KMS-11 (cell line): ENCODE results near the gene KRT86.

Experiments used
- H2AFZ ChIP-seq: fragments of 200-600 bp; sonication (generic); 2 replicates; pipeline ENCODE4 v1.6.1; 2016; ENCODE audit warnings: antibody characterized with exemption, mixed run types, low read depth
- H3K27ac ChIP-seq: fragments of 200-600 bp; sonication (generic); 2 replicates; pipeline ENCODE4 v1.6.1; 2016; ENCODE audit warnings: mild to moderate bottlenecking, mixed run types
- H3K27me3 ChIP-seq: fragments of 200-600 bp; sonication (generic); 2 replicates; pipeline ENCODE4 v1.6.1; 2017; ENCODE audit warnings: mild to moderate bottlenecking, low read depth, mixed run types, moderate library complexity; ENCODE audit not compliant: insufficient read depth
- H3K36me3 ChIP-seq: fragments of 200-600 bp; sonication (generic); 2 replicates; pipeline ENCODE4 v1.6.1; 2017; ENCODE audit warnings: mild to moderate bottlenecking, mixed run types; ENCODE audit not compliant: insufficient read depth
- H3K4me1 ChIP-seq: fragments of 200-600 bp; sonication (generic); 2 replicates; pipeline ENCODE4 v1.6.1; 2016; ENCODE audit warnings: mild to moderate bottlenecking, low read depth, mixed run types; ENCODE audit not compliant: poor library complexity, severe bottlenecking
- H3K4me2 ChIP-seq: fragments of 200-600 bp; sonication (generic); 2 replicates; pipeline ENCODE4 v1.7.0; 2016; ENCODE audit warnings: mild to moderate bottlenecking, mixed run types
- H3K4me3 ChIP-seq: fragments of 200-600 bp; sonication (generic); IDR thresholded peaks from 2 replicates; pipeline ENCODE4 v1.6.1; 2017; ENCODE audit warnings: low read depth, low read length, mixed read lengths; ENCODE audit not compliant: insufficient read depth
- H3K79me2 ChIP-seq: fragments of 200-600 bp; sonication (generic); 2 replicates; pipeline ENCODE4 v1.6.1; 2016; ENCODE audit warnings: low read depth, mixed run types; ENCODE audit not compliant: insufficient read depth
- H3K9ac ChIP-seq: fragments of 200-600 bp; sonication (generic); 2 replicates; pipeline ENCODE4 v1.6.1; 2016; ENCODE audit warnings: mild to moderate bottlenecking, mixed run types
- H4K20me1 ChIP-seq: fragments of 200-600 bp; sonication (generic); 2 replicates; pipeline ENCODE4 v1.6.1; 2016; ENCODE audit warnings: mild to moderate bottlenecking, mixed run types; ENCODE audit not compliant: insufficient read depth
- TF ChIP-seq, protein P1 (sequence below): fragments of 200-600 bp; sonication (generic); conservative IDR thresholded peaks from 2 replicates; pipeline ENCODE4 v1.6.1; 2017; ENCODE audit warnings: low read depth, mild to moderate bottlenecking, antibody characterized with exemption, low read length, moderate library complexity, mixed read lengths

Gene KRT86

DNA sequence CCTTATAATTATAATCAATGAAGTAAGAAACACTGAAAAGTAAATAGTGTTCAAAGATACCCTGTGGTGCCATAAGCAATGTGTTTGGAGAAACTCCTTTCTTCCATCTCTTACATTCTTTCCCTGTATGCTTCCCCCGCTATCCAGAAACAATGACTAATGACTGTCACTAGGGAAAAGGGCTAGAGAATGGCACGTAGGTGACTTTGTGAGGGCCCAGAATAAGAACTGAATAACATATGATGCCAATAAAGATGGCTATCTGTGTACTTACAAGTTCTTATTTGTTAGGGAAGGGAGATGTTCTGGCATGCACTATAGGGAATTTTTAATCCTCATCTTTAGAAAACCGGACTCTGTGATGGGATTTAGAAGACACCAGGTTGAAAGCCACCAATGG is 46.1 kb upstream of the KRT86 start:
- Histone ChIP-seq H4K20me1 (no peaks in the 10 kb centered on the region), H3K27me3 (peaks cover 5% of the 10 kb centered on the region; the same call in 1 of the 2 replicates), H3K79me2 (no peaks in the 10 kb centered on the region), H3K27ac (no peak overlapping the region), H3K4me3 (no peak overlapping the region), H3K4me1 (no peaks in the 10 kb centered on the region), H2AFZ (no peak overlapping the region), H3K9ac (no peak overlapping the region), H3K4me2 (no peak overlapping the region), H3K36me3 (no peaks in the 10 kb centered on the region)
- TF ChIP-seq, protein P1, sequence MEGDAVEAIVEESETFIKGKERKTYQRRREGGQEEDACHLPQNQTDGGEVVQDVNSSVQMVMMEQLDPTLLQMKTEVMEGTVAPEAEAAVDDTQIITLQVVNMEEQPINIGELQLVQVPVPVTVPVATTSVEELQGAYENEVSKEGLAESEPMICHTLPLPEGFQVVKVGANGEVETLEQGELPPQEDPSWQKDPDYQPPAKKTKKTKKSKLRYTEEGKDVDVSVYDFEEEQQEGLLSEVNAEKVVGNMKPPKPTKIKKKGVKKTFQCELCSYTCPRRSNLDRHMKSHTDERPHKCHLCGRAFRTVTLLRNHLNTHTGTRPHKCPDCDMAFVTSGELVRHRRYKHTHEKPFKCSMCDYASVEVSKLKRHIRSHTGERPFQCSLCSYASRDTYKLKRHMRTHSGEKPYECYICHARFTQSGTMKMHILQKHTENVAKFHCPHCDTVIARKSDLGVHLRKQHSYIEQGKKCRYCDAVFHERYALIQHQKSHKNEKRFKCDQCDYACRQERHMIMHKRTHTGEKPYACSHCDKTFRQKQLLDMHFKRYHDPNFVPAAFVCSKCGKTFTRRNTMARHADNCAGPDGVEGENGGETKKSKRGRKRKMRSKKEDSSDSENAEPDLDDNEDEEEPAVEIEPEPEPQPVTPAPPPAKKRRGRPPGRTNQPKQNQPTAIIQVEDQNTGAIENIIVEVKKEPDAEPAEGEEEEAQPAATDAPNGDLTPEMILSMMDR = no peak

- Histone ChIP-seq H4K20me1 (no peaks in the 10 kb centered on the region), H3K27me3 (peaks cover 5% of the 10 kb centered on the region; the same call in 1 of the 2 replicates), H3K79me2 (no peaks in the 10 kb centered on the region), H3K36me3 (no peaks in the 10 kb centered on the region), H3K4me3 (no peak overlapping the region), H3K4me2 (no peak overlapping the region), H3K9ac (no peak overlapping the region), H2AFZ (no peak overlapping the region), H3K27ac (no peak overlapping the region), H3K4me1 (no peaks in the 10 kb centered on the region)
- TF ChIP-seq, protein P1 = no peak
Observed at GRCh38 chr12:52228931-52229330, 45.5 kb upstream of the KRT86 start.

- Histone ChIP-seq H3K4me2 (no peak overlapping the region), H3K27ac (no peak overlapping the region), H2AFZ (no peak overlapping the region), H3K4me1 (no peaks in the 10 kb centered on the region), H4K20me1 (no peaks in the 10 kb centered on the region), H3K27me3 (peaks cover 5% of the 10 kb centered on the region; the same call in 1 of the 2 replicates), H3K9ac (no peak overlapping the region), H3K4me3 (no peak overlapping the region), H3K79me2 (no peaks in the 10 kb centered on the region), H3K36me3 (no peaks in the 10 kb centered on the region)
- TF ChIP-seq, protein P1 = no peak
Observed at GRCh38 chr12:52229836-52230343, 44.6 kb upstream of the KRT86 start.

GRCh38 chr12:52230364-52231281 is 43.8 kb upstream of the KRT86 start:
- no peak overlapping the region for H3K27ac ChIP-seq
- H3K4me1 ChIP-seq = no peaks in the 10 kb centered on the region
- no peak overlapping the region for H3K9ac ChIP-seq
- peaks cover 5% of the 10 kb centered on the region; the same call in 1 of the 2 replicates for H3K27me3 ChIP-seq
- no peak overlapping the region for H3K4me2 ChIP-seq
- H4K20me1 ChIP-seq = no peaks in the 10 kb centered on the region
- H3K79me2 ChIP-seq = no peaks in the 10 kb centered on the region
- H2AFZ ChIP-seq = no peak overlapping the region
- no peaks in the 10 kb centered on the region for H3K36me3 ChIP-seq
- TF ChIP-seq, protein P1 = no peak
- no peak overlapping the region for H3K4me3 ChIP-seq
